ENCODE data around the gene SPATA31D3. TPM values are rescaled to one million over a fixed set of nuclear protein-coding genes. Genes with fewer than 3 reads are reported as not detected.

The SPATA31D3 gene
- total RNA-seq, 2 donors from 2014 or later: not detected

DNA sequence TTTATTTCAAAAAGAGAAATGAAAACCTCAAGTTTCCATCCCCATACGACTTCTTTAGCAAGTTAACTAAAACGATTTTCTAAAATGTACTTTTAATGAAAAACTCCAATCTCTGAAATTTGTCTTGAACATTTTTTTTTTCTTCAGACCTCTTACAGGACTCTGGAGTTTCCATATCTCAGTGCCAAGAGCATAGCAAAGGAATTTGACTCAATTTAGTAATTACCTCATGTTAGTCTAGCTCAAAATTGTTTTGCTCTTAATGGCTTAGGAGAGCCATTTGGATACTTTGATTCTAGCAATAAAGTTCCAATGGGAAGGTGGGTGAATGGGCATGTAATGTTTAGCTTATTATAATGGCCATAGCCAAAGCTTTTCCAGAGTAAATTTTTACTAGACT is 41.1 kb upstream of the SPATA31D3 start:
- WGBS, 2 donors: 53 to 56% methylated on average over 2 of the region's 2 CpGs
- Histone ChIP-seq H3K4me3 (no peak overlapping the region), H3K27ac (no peak overlapping the region), H3K9me3 (no peaks in the 10 kb centered on the region), H3K4me1 (no peaks in the 10 kb centered on the region), H3K27me3 (no peaks in the 10 kb centered on the region), H3K36me3 (replicated peaks in 1 of 2; ENCODE audit: insufficient read depth in 1 of 2, low read depth in 2 of 2) (no peaks in the 10 kb centered on the region)
- no peak for DNase-seq
- TF ChIP-seq CTCF (IDR thresholded peaks at IDR 0.05): no peak
- TF ChIP-seq POLR2A (IDR thresholded peaks at IDR 0.05): no peak
- intact Hi-C loops (cut with DNase I): no loop called here
- ATAC-seq: no peak

GRCh38 chr9:81902626-81903025 is 40.7 kb upstream of the SPATA31D3 start:
- intact Hi-C loops (cut with DNase I): no loop called here
- 70 to 86% methylated on average over 3 of the region's 3 CpGs for WGBS, 2 donors
- Histone ChIP-seq H3K36me3 (replicated peaks in 1 of 2; ENCODE audit: insufficient read depth in 1 of 2, low read depth in 2 of 2) (no peaks in the 10 kb centered on the region), H3K4me1 (no peaks in the 10 kb centered on the region), H3K27ac (no peak overlapping the region), H3K27me3 (no peaks in the 10 kb centered on the region), H3K9me3 (no peaks in the 10 kb centered on the region), H3K4me3 (no peak overlapping the region)
- TF ChIP-seq POLR2A (IDR thresholded peaks at IDR 0.05) (no peak), CTCF (IDR thresholded peaks at IDR 0.05) (no peak)
- no peak for ATAC-seq
- DNase-seq: no peak

- Histone ChIP-seq H3K27me3 (no peaks in the 10 kb centered on the region), H3K4me1 (no peaks in the 10 kb centered on the region), H3K9me3 (no peaks in the 10 kb centered on the region), H3K27ac (no peak overlapping the region), H3K36me3 (replicated peaks in 1 of 2; ENCODE audit: insufficient read depth in 1 of 2, low read depth in 2 of 2) (no peaks in the 10 kb centered on the region), H3K4me3 (no peak overlapping the region)
- DNase-seq (no peak), ATAC-seq (no peak)
- no peak for TF ChIP-seq POLR2A (IDR thresholded peaks at IDR 0.05)
- TF ChIP-seq CTCF (IDR thresholded peaks at IDR 0.05): no peak
- intact Hi-C loops (cut with DNase I): no loop called here
- 52 to 60% methylated on average over 3 of the region's 3 CpGs for WGBS, 2 donors
Measured at GRCh38 chr9:81906671-81907070, 36.6 kb upstream of the SPATA31D3 start.

- 60 to 64% methylated on average over 6 of the region's 6 CpGs for WGBS, 2 donors
- H3K4me1 ChIP-seq: no peaks in the 10 kb centered on the region
Measured at GRCh38 chr9:81912135-81912534, 31.2 kb upstream of the SPATA31D3 start.

More at GRCh38 chr9:81912135-81912534, 31.2 kb upstream of the SPATA31D3 start:
- Histone ChIP-seq H3K4me3 (no peak overlapping the region), H3K36me3 (replicated peaks in 1 of 2; ENCODE audit: insufficient read depth in 1 of 2, low read depth in 2 of 2) (no peaks in the 10 kb centered on the region), H3K9me3 (no peaks in the 10 kb centered on the region), H3K27ac (no peak overlapping the region), H3K27me3 (no peaks in the 10 kb centered on the region)
- TF ChIP-seq CTCF (IDR thresholded peaks at IDR 0.05): no peak
- no peak for TF ChIP-seq POLR2A (IDR thresholded peaks at IDR 0.05)
- DNase-seq (no peak), ATAC-seq (no peak)
- intact Hi-C loops (cut with DNase I): no loop called here

Measured in body of pancreas (tissue), 4 donors.